H9 (cell line): Measurements from ENCODE around the gene SLC1A7. TPM values are rescaled to one million over a fixed set of nuclear protein-coding genes. Genes with fewer than 3 reads are reported as not detected.

Source experiments
- DNase-seq: peaks from one replicate; pipeline ENCODE4 v3.0.0-alpha.2; 2017
- H2AFZ ChIP-seq: one replicate; pipeline ENCODE4 v1.6.1; 2013; ENCODE audit warnings: mild to moderate bottlenecking, low read length, control low read depth, moderate library complexity
- H2AK5ac ChIP-seq: 2 replicates; pipeline ENCODE4 v1.6.1; 2013; ENCODE audit warnings: low read length, control low read depth, mixed read lengths; ENCODE audit not compliant: insufficient read length
- H2BK120ac ChIP-seq: one replicate; pipeline ENCODE4 v1.6.1; 2013; ENCODE audit warnings: low read depth, mild to moderate bottlenecking, low read length, control low read depth, inconsistent platforms; ENCODE audit not compliant: poor library complexity, severe bottlenecking
- H2BK12ac ChIP-seq: 2 replicates; pipeline ENCODE4 v1.6.1; 2013; ENCODE audit warnings: low read length, control low read depth, mixed read lengths, low read depth; ENCODE audit not compliant: insufficient read length
- H2BK15ac ChIP-seq: 2 replicates; pipeline ENCODE4 v1.6.1; 2013; ENCODE audit warnings: low read depth, low read length, control low read depth
- H2BK20ac ChIP-seq: one replicate; pipeline ENCODE4 v1.6.1; 2013; ENCODE audit warnings: low read depth, mild to moderate bottlenecking, low read length, control low read depth, inconsistent platforms; ENCODE audit not compliant: poor library complexity, severe bottlenecking
- H2BK5ac ChIP-seq: 2 replicates; pipeline ENCODE4 v1.6.1; 2013; ENCODE audit warnings: low read length, control low read depth, mixed read lengths; ENCODE audit not compliant: insufficient read length
- H3K14ac ChIP-seq: 2 replicates; pipeline ENCODE4 v1.6.1; 2013; ENCODE audit warnings: low read length, control low read depth; ENCODE audit not compliant: insufficient read depth
- H3K18ac ChIP-seq: 2 replicates; pipeline ENCODE4 v1.6.1; 2013; ENCODE audit warnings: low read depth, mild to moderate bottlenecking, mixed read lengths, low read length, control low read depth; ENCODE audit not compliant: insufficient read length
- H3K23ac ChIP-seq: 2 replicates; pipeline ENCODE4 v1.6.1; 2013; ENCODE audit warnings: low read length, control low read depth, mixed read lengths, low read depth; ENCODE audit not compliant: insufficient read length
- H3K23me2 ChIP-seq: 2 replicates; pipeline ENCODE4 v1.6.1; 2013; ENCODE audit warnings: low read depth, mild to moderate bottlenecking, mixed read lengths, low read length, control low read depth; ENCODE audit not compliant: insufficient read length, poor library complexity, severe bottlenecking
- H3K27ac ChIP-seq: 2 replicates; pipeline ENCODE4 v1.5.1; 2013; ENCODE audit warnings: low read length, control low read depth, mixed read lengths, low read depth; ENCODE audit not compliant: insufficient read length
- H3K27me3 ChIP-seq: 2 replicates; pipeline ENCODE4 v1.6.1; 2013; ENCODE audit warnings: low read length, control low read depth, inconsistent platforms; ENCODE audit not compliant: insufficient read depth
- H3K4ac ChIP-seq: 2 replicates; pipeline ENCODE4 v1.6.1; 2013; ENCODE audit warnings: low read depth, mild to moderate bottlenecking, control low read depth, inconsistent platforms, low read length, moderate library complexity
- H3K4me1 ChIP-seq: 2 replicates; pipeline ENCODE4 v1.6.1; 2013; ENCODE audit warnings: low read length, control low read depth, inconsistent platforms; ENCODE audit not compliant: insufficient read depth
- H3K4me2 ChIP-seq: 2 replicates; pipeline ENCODE4 v1.6.1; 2013; ENCODE audit warnings: low read length, control low read depth, mixed read lengths; ENCODE audit not compliant: insufficient read length, insufficient read depth
- H3K56ac ChIP-seq: 2 replicates; pipeline ENCODE4 v1.6.1; 2013; ENCODE audit warnings: low read depth, mild to moderate bottlenecking, mixed read lengths, low read length, control low read depth; ENCODE audit not compliant: insufficient read length
- H3K79me1 ChIP-seq: 2 replicates; pipeline ENCODE4 v1.6.1; 2013; ENCODE audit warnings: low read depth, mild to moderate bottlenecking, moderate library complexity, low read length, control low read depth, inconsistent platforms; ENCODE audit not compliant: insufficient read depth, poor library complexity, severe bottlenecking
- H3K79me2 ChIP-seq: 2 replicates; pipeline ENCODE4 v1.6.1; 2013; ENCODE audit warnings: low read length, control low read depth, inconsistent platforms; ENCODE audit not compliant: insufficient read depth
- H3K9ac ChIP-seq: 2 replicates; pipeline ENCODE4 v1.6.1; 2013; ENCODE audit warnings: low read length, control low read depth, mixed read lengths; ENCODE audit not compliant: insufficient read length; ENCODE audit errors: extremely low read depth
- H3K9me3 ChIP-seq: one replicate; pipeline ENCODE4 v1.6.1; 2013; ENCODE audit warnings: low read depth, low read length, inconsistent platforms; ENCODE audit not compliant: control insufficient read depth
- H3T11ph ChIP-seq: one replicate; pipeline ENCODE4 v1.6.1; 2013; ENCODE audit warnings: mild to moderate bottlenecking, low read length, control low read depth, inconsistent platforms
- H4K20me1 ChIP-seq: one replicate; pipeline ENCODE4 v1.6.1; 2013; ENCODE audit not compliant: control insufficient read depth, insufficient read length, insufficient read depth
- H4K5ac ChIP-seq: 2 replicates; pipeline ENCODE4 v1.6.1; 2013; ENCODE audit warnings: low read depth, mild to moderate bottlenecking, mixed read lengths, low read length, control low read depth; ENCODE audit not compliant: insufficient read length
- H4K8ac ChIP-seq: replicated peaks from 2 replicates; pipeline ENCODE4 v1.6.1; 2013; ENCODE audit warnings: low read length, control low read depth, mixed read lengths, low read depth; ENCODE audit not compliant: insufficient read length
- H4K91ac ChIP-seq: 2 replicates; pipeline ENCODE4 v1.6.1; 2013; ENCODE audit warnings: low read depth, mild to moderate bottlenecking, moderate library complexity, mixed read lengths, low read length, control low read depth; ENCODE audit not compliant: insufficient read length
- H3K27ac Mint-ChIP-seq, 3 experiments: 2 replicates in 2 of 3; 3 replicates in 1 of 3; pipeline ENCODE4 v1.8.0; 2020 to 2021; ENCODE audit warnings: mixed read lengths in 3 of 3, mild to moderate bottlenecking in 1 of 3, moderate library complexity in 1 of 3
- H3K27me3 Mint-ChIP-seq: 2 replicates; pipeline ENCODE4 v1.8.0; 2021; ENCODE audit warnings: low read depth, mild to moderate bottlenecking, moderate library complexity, mixed read lengths
- H3K36me3 Mint-ChIP-seq, 3 experiments: 2 replicates in 2 of 3; 3 replicates in 1 of 3; pipeline ENCODE4 v1.8.0; 2020 to 2021; ENCODE audit warnings: low read depth in 3 of 3, mixed read lengths in 3 of 3; ENCODE audit not compliant: insufficient read depth in 1 of 3
- H3K4me1 Mint-ChIP-seq, 2 experiments: 2 replicates each; pipeline ENCODE4 v1.8.0; 2020; ENCODE audit warnings: mixed read lengths in 2 of 2
- H3K4me3 Mint-ChIP-seq, 2 experiments: 2 replicates in 1 of 2; 3 replicates in 1 of 2; pipeline ENCODE4 v1.8.0; 2020 to 2021; ENCODE audit warnings: mild to moderate bottlenecking in 2 of 2, mixed read lengths in 2 of 2, moderate library complexity in 1 of 2
- H3K9me3 Mint-ChIP-seq, 2 experiments: 2 replicates in 1 of 2; 3 replicates in 1 of 2; pipeline ENCODE4 v1.8.0; 2020; ENCODE audit warnings: mild to moderate bottlenecking in 2 of 2, mixed read lengths in 2 of 2, moderate library complexity in 1 of 2
- CTCF ChIP-seq: fragments of 200-600 bp; sonication (generic); conservative IDR thresholded peaks from 3 replicates; pipeline ENCODE4 v1.8.0; 2021; ENCODE audit warnings: antibody characterized with exemption, mild to moderate bottlenecking
- WGBS: extraction: QIAGEN DNeasy Blood & Tissue Kit; methylation state at CpG from one replicate; pipeline ENCODE4 v1.1.7; 2013; ENCODE audit warnings: missing lambda C conversion rate, low lambda C conversion rate, mixed read lengths; ENCODE audit not compliant: insufficient read length; ENCODE audit errors: extremely low coverage; 5-methylcytosine and 5-hydroxymethylcytosine counted together
- total RNA-seq: library from RNA; stranded (reverse); gene quantifications from 2 replicates; pipeline ENCODE4 v1.2.1, GENCODE V29; 2021

SLC1A7 gene
- total RNA-seq, 1 experiment from 2014 or later, result not detected

- H3K4me1 Mint-ChIP-seq, result peaks cover 32 to 37% of the 10 kb centered on the region in 2 experiments
- no peak overlapping the region for H4K5ac ChIP-seq
- H4K91ac ChIP-seq, result no peak overlapping the region
- H3K79me1 ChIP-seq, result no peaks in the 10 kb centered on the region
- H3K56ac ChIP-seq, result no peak overlapping the region
- H2BK15ac ChIP-seq, result no peak overlapping the region
- no peak overlapping the region for H3K27ac ChIP-seq
- H2AK5ac ChIP-seq, result no peak overlapping the region
- H3K9ac ChIP-seq, result no peak overlapping the region
- no peak for TF ChIP-seq CTCF
- no peaks in the 10 kb centered on the region for H3K9me3 Mint-ChIP-seq
- no peak overlapping the region for H3T11ph ChIP-seq
- no peaks in the 10 kb centered on the region for H4K20me1 ChIP-seq
- DNase-seq, result no peak
- H3K9me3 ChIP-seq, result no peaks in the 10 kb centered on the region
- no peak overlapping the region for H2BK120ac ChIP-seq
- no peak overlapping the region for H3K4me3 Mint-ChIP-seq
- H4K8ac ChIP-seq, result no peak overlapping the region
- no peak overlapping the region for H3K4me2 ChIP-seq
- H3K27me3 ChIP-seq, result no peaks in the 10 kb centered on the region
- H2BK5ac ChIP-seq, result no peak overlapping the region
- H3K27ac Mint-ChIP-seq, result peak overlapping the region in 1 of 3 experiments; percentile 40; a peak in 1 of 7 replicates
- H3K14ac ChIP-seq, result no peak overlapping the region
- no peak overlapping the region for H3K18ac ChIP-seq
- no peaks in the 10 kb centered on the region for H3K36me3 Mint-ChIP-seq
- H2BK20ac ChIP-seq, result no peak overlapping the region
- peaks cover 2% of the 10 kb centered on the region for H3K27me3 Mint-ChIP-seq
- no peak overlapping the region for H2BK12ac ChIP-seq
- no peaks in the 10 kb centered on the region for H3K23me2 ChIP-seq
- H3K4ac ChIP-seq, result no peak overlapping the region
- H3K4me1 ChIP-seq, result peaks cover 3% of the 10 kb centered on the region; the same call in 1 of the 2 replicates
- no peak overlapping the region for H2AFZ ChIP-seq
- no CpG with 5 or more reads among the region's 6 CpGs for WGBS
- no peak overlapping the region for H3K23ac ChIP-seq
- no peaks in the 10 kb centered on the region for H3K79me2 ChIP-seq
Measured at GRCh38 chr1:53166366-53166765, 23.9 kb upstream of the SLC1A7 start.
